Activated naive CD8-positive, alpha-beta T cell treated with anti-CD3 and anti-CD28 coated beads for 36 hours (primary cell): Measurements from ENCODE around the gene CERKL. TPM values are rescaled to one million over a fixed set of nuclear protein-coding genes. Genes with fewer than 3 reads are reported as not detected.

Experiments
- DNase-seq: peaks from one replicate; pipeline ENCODE4 v3.0.0; 2021
- H3K27ac Mint-ChIP-seq: one replicate; pipeline ENCODE4 v1.8.0; 2022; ENCODE audit warnings: mild to moderate bottlenecking, moderate library complexity, mixed read lengths
- H3K27me3 Mint-ChIP-seq: one replicate; pipeline ENCODE4 v1.8.0; 2022; ENCODE audit warnings: mild to moderate bottlenecking, mixed read lengths
- H3K36me3 Mint-ChIP-seq: one replicate; pipeline ENCODE4 v1.8.0; 2021; ENCODE audit warnings: mild to moderate bottlenecking, mixed read lengths
- H3K4me1 Mint-ChIP-seq: one replicate; pipeline ENCODE4 v1.8.0; 2021; ENCODE audit warnings: mixed read lengths
- H3K4me3 Mint-ChIP-seq: one replicate; pipeline ENCODE4 v1.8.0; 2022; ENCODE audit warnings: mild to moderate bottlenecking, moderate library complexity, mixed read lengths
- H3K9me3 Mint-ChIP-seq: one replicate; pipeline ENCODE4 v1.8.0; 2022; ENCODE audit warnings: mixed read lengths
- total RNA-seq, 2 experiments: library from RNA; stranded (reverse); gene quantifications; one replicate each; pipeline ENCODE4 v1.2.3, GENCODE V29; 2021

Gene CERKL
- total RNA-seq, 2 experiments from 2014 or later, result 0.06 TPM

- H3K4me3 Mint-ChIP-seq, result no peak overlapping the region
- H3K9me3 Mint-ChIP-seq, result no peaks in the 10 kb centered on the region
- DNase-seq, result no peak
- no peak overlapping the region for H3K27ac Mint-ChIP-seq
- H3K36me3 Mint-ChIP-seq, result no peaks in the 10 kb centered on the region
- peaks cover 10% of the 10 kb centered on the region for H3K4me1 Mint-ChIP-seq
- peaks cover 12% of the 10 kb centered on the region for H3K27me3 Mint-ChIP-seq
Observed at GRCh38 chr2:181581534-181581933, 75.4 kb downstream of the CERKL start.

GRCh38 chr2:181578829-181579228 lies 78.1 kb downstream of the CERKL start:
- no peaks in the 10 kb centered on the region for H3K36me3 Mint-ChIP-seq
- H3K9me3 Mint-ChIP-seq, result no peaks in the 10 kb centered on the region

GRCh38 chr2:181576431-181576830 lies 80.5 kb downstream of the CERKL start:
- no peak overlapping the region for H3K27ac Mint-ChIP-seq
- peaks cover 10% of the 10 kb centered on the region for H3K27me3 Mint-ChIP-seq
- peaks cover 2% of the 10 kb centered on the region for H3K4me1 Mint-ChIP-seq
- no peak overlapping the region for H3K4me3 Mint-ChIP-seq
- DNase-seq, result no peak
- H3K9me3 Mint-ChIP-seq, result no peaks in the 10 kb centered on the region
- H3K36me3 Mint-ChIP-seq, result no peaks in the 10 kb centered on the region

More at GRCh38 chr2:181578829-181579228, 78.1 kb downstream of the CERKL start:
- Mint-ChIP-seq H3K27me3 (peaks cover 8% of the 10 kb centered on the region), H3K27ac (no peak overlapping the region), H3K4me1 (peaks cover 2% of the 10 kb centered on the region), H3K4me3 (no peak overlapping the region)
- no peak for DNase-seq

GRCh38 chr2:181575650-181576025 lies 81.3 kb downstream of the CERKL start:
- peaks cover 10% of the 10 kb centered on the region for H3K27me3 Mint-ChIP-seq
- no peak overlapping the region for H3K27ac Mint-ChIP-seq
- no peaks in the 10 kb centered on the region for H3K36me3 Mint-ChIP-seq
- no peaks in the 10 kb centered on the region for H3K9me3 Mint-ChIP-seq
- no peak for DNase-seq
- peaks cover 2% of the 10 kb centered on the region for H3K4me1 Mint-ChIP-seq
- no peak overlapping the region for H3K4me3 Mint-ChIP-seq

- Mint-ChIP-seq H3K4me1 (peaks cover 2% of the 10 kb centered on the region), H3K27ac (no peak overlapping the region), H3K4me3 (no peak overlapping the region), H3K9me3 (no peaks in the 10 kb centered on the region), H3K36me3 (no peaks in the 10 kb centered on the region), H3K27me3 (peaks cover 13% of the 10 kb centered on the region)
- DNase-seq, result no peak
Observed at GRCh38 chr2:181575024-181575649, 81.8 kb downstream of the CERKL start.

GRCh38 chr2:181574321-181574720 lies 82.6 kb downstream of the CERKL start:
- H3K27ac Mint-ChIP-seq, result no peak overlapping the region
- H3K9me3 Mint-ChIP-seq, result no peaks in the 10 kb centered on the region
- H3K4me3 Mint-ChIP-seq, result no peak overlapping the region
- DNase-seq, result no peak
- no peaks in the 10 kb centered on the region for H3K36me3 Mint-ChIP-seq
- peaks cover 2% of the 10 kb centered on the region for H3K4me1 Mint-ChIP-seq
- H3K27me3 Mint-ChIP-seq, result peaks cover 14% of the 10 kb centered on the region

- H3K4me1 Mint-ChIP-seq, result peaks cover 4% of the 10 kb centered on the region
- H3K9me3 Mint-ChIP-seq, result no peaks in the 10 kb centered on the region
- H3K36me3 Mint-ChIP-seq, result no peaks in the 10 kb centered on the region
- no peak overlapping the region for H3K27ac Mint-ChIP-seq
- no peak for DNase-seq
- peaks cover 14% of the 10 kb centered on the region for H3K27me3 Mint-ChIP-seq
- H3K4me3 Mint-ChIP-seq, result no peak overlapping the region
Observed at GRCh38 chr2:181573140-181573736, 83.7 kb downstream of the CERKL start.

- Mint-ChIP-seq H3K36me3 (no peaks in the 10 kb centered on the region), H3K4me1 (peaks cover 6% of the 10 kb centered on the region), H3K9me3 (no peaks in the 10 kb centered on the region), H3K27me3 (peaks cover 14% of the 10 kb centered on the region), H3K4me3 (no peak overlapping the region), H3K27ac (no peak overlapping the region)
- DNase-seq, result no peak
Observed at GRCh38 chr2:181570833-181571661, 85.9 kb downstream of the CERKL start.

- Mint-ChIP-seq H3K27ac (no peak overlapping the region), H3K36me3 (no peaks in the 10 kb centered on the region), H3K9me3 (no peaks in the 10 kb centered on the region), H3K4me1 (peaks cover 8% of the 10 kb centered on the region), H3K4me3 (no peak overlapping the region), H3K27me3 (peaks cover 14% of the 10 kb centered on the region)
- no peak for DNase-seq
Observed at GRCh38 chr2:181570059-181570458, 86.8 kb downstream of the CERKL start.

GRCh38 chr2:181566334-181567032 lies 90.4 kb downstream of the CERKL start:
- no peaks in the 10 kb centered on the region for H3K36me3 Mint-ChIP-seq
- no peak for DNase-seq
- peaks cover 4% of the 10 kb centered on the region for H3K27me3 Mint-ChIP-seq
- peaks cover 9% of the 10 kb centered on the region for H3K4me1 Mint-ChIP-seq
- no peak overlapping the region for H3K27ac Mint-ChIP-seq
- H3K4me3 Mint-ChIP-seq, result no peak overlapping the region
- no peaks in the 10 kb centered on the region for H3K9me3 Mint-ChIP-seq

GRCh38 chr2:181563101-181563692 lies 93.7 kb downstream of the CERKL start:
- H3K9me3 Mint-ChIP-seq, result no peaks in the 10 kb centered on the region
- H3K4me1 Mint-ChIP-seq, result peaks cover 5% of the 10 kb centered on the region
- no peaks in the 10 kb centered on the region for H3K36me3 Mint-ChIP-seq
- H3K27ac Mint-ChIP-seq, result no peak overlapping the region
- no peak overlapping the region for H3K4me3 Mint-ChIP-seq
- no peak for DNase-seq
- no peaks in the 10 kb centered on the region for H3K27me3 Mint-ChIP-seq

GRCh38 chr2:181558371-181558770 lies 98.5 kb downstream of the CERKL start:
- Mint-ChIP-seq H3K4me1 (no peaks in the 10 kb centered on the region), H3K36me3 (no peaks in the 10 kb centered on the region), H3K9me3 (no peaks in the 10 kb centered on the region), H3K4me3 (no peak overlapping the region), H3K27me3 (no peaks in the 10 kb centered on the region), H3K27ac (no peak overlapping the region)
- DNase-seq, result no peak

GRCh38 chr2:181554061-181554830 lies 102.7 kb downstream of the CERKL start:
- no peak for DNase-seq
- Mint-ChIP-seq H3K27me3 (no peaks in the 10 kb centered on the region), H3K27ac (no peak overlapping the region), H3K4me1 (no peaks in the 10 kb centered on the region), H3K36me3 (no peaks in the 10 kb centered on the region), H3K9me3 (no peaks in the 10 kb centered on the region), H3K4me3 (no peak overlapping the region)

GRCh38 chr2:181553244-181553643 lies 103.7 kb downstream of the CERKL start:
- no peaks in the 10 kb centered on the region for H3K36me3 Mint-ChIP-seq
- no peaks in the 10 kb centered on the region for H3K4me1 Mint-ChIP-seq
- H3K9me3 Mint-ChIP-seq, result no peaks in the 10 kb centered on the region
- H3K27me3 Mint-ChIP-seq, result no peaks in the 10 kb centered on the region
- DNase-seq, result no peak
- no peak overlapping the region for H3K4me3 Mint-ChIP-seq
- no peak overlapping the region for H3K27ac Mint-ChIP-seq
